WTC11 (cell line): Measurements from ENCODE around the gene SLITRK6. TPM values are rescaled to one million over a fixed set of nuclear protein-coding genes. Genes with fewer than 3 reads are reported as not detected.

Source experiments
- ATAC-seq: fragments of 200-7000 bp; cut with Tn5 transposase; 2 replicates; pipeline ENCODE4 v1.10.0; 2021; ENCODE audit warnings: mild to moderate bottlenecking, moderate library complexity
- CTCF ChIA-PET: fragments of 300-600 bp; sonication (Branson Sonifier 250); formaldehyde crosslinking; loops from one replicate; lab custom pipeline; 2021; ENCODE audit warnings: antibody characterized with exemption; lab: Charles Lee
- POLR2A ChIA-PET: fragments of 350-600 bp; sonication (Branson Sonifier 250); formaldehyde crosslinking; loops from one replicate; lab custom pipeline; 2021; ENCODE audit warnings: antibody characterized with exemption; lab: Charles Lee
- DNase-seq: peaks from one replicate; pipeline ENCODE4 v3.0.0; 2021; ENCODE audit warnings: low spot score
- H3K27ac Mint-ChIP-seq: 2 replicates; pipeline ENCODE4 v1.8.0; 2021; ENCODE audit warnings: mixed read lengths
- H3K27me3 Mint-ChIP-seq: 2 replicates; pipeline ENCODE4 v1.8.0; 2021; ENCODE audit warnings: low read depth, mild to moderate bottlenecking, moderate library complexity, mixed read lengths
- H3K36me3 Mint-ChIP-seq: 2 replicates; pipeline ENCODE4 v1.8.0; 2021; ENCODE audit warnings: mixed read lengths
- H3K4me1 Mint-ChIP-seq: 2 replicates; pipeline ENCODE4 v1.8.0; 2022; ENCODE audit warnings: mixed read lengths
- H3K4me3 Mint-ChIP-seq: 2 replicates; pipeline ENCODE4 v1.8.0; 2021; ENCODE audit warnings: mild to moderate bottlenecking, moderate library complexity, mixed read lengths
- H3K9me3 Mint-ChIP-seq: 2 replicates; pipeline ENCODE4 v1.8.0; 2021; ENCODE audit warnings: mixed read lengths
- ELF4 ChIP-seq: sonication (generic); formaldehyde crosslinking; IDR thresholded peaks from 2 replicates; pipeline ENCODE4 v1.8.1; 2022; ENCODE audit warnings: low read depth, mild to moderate bottlenecking, moderate library complexity, missing genetic modification reagents
- IRF2 ChIP-seq: sonication (generic); formaldehyde crosslinking; IDR thresholded peaks from 2 replicates; pipeline ENCODE4 v1.8.0; 2022; ENCODE audit warnings: low read depth, missing genetic modification reagents, borderline replicate concordance
- TP53 ChIP-seq: sonication (generic); formaldehyde crosslinking; IDR thresholded peaks from 2 replicates; pipeline ENCODE4 v1.8.1; 2023; ENCODE audit warnings: mild to moderate bottlenecking, missing genetic modification reagents
- ZBTB21 ChIP-seq: sonication (generic); formaldehyde crosslinking; IDR thresholded peaks from 2 replicates; pipeline ENCODE4 v1.8.1; 2023; ENCODE audit warnings: mild to moderate bottlenecking, missing genetic modification reagents, borderline replicate concordance
- total RNA-seq: library from RNA; stranded (reverse); gene quantifications from 3 replicates; pipeline ENCODE4 v1.2.3, GENCODE V29; 2021
- TF ChIP-seq, protein P1 (sequence below): fragments of 250-450 bp; sonication (Bioruptor Pico); conservative IDR thresholded peaks from 2 replicates; pipeline ENCODE4 v1.9.0; 2021; ENCODE audit warnings: mild to moderate bottlenecking
- TF ChIP-seq, protein P2 (sequence below): fragments of 250-450 bp; sonication (Bioruptor Pico); IDR thresholded peaks from 2 replicates; pipeline ENCODE4 v1.8.0; 2021; ENCODE audit warnings: mild to moderate bottlenecking
- TF ChIP-seq, protein P3 (sequence below): fragments of 250-450 bp; sonication (Bioruptor Pico); IDR thresholded peaks from 2 replicates; pipeline ENCODE4 v1.9.0; 2021; ENCODE audit warnings: mild to moderate bottlenecking, borderline replicate concordance
- TF ChIP-seq, protein P4 (sequence below): sonication (generic); formaldehyde crosslinking; IDR thresholded peaks from 2 replicates; pipeline ENCODE4 v1.8.0; 2022; ENCODE audit warnings: missing genetic modification reagents
- TF ChIP-seq, protein P5 (sequence below): sonication (generic); formaldehyde crosslinking; IDR thresholded peaks from 2 replicates; pipeline ENCODE4 v1.8.0; 2022; ENCODE audit warnings: mild to moderate bottlenecking, missing genetic modification reagents
- TF ChIP-seq, protein P6 (sequence below): sonication (generic); formaldehyde crosslinking; IDR thresholded peaks from 2 replicates; pipeline ENCODE4 v1.8.1; 2023; ENCODE audit warnings: mild to moderate bottlenecking, moderate library complexity, missing genetic modification reagents

The SLITRK6 gene
- total RNA-seq, 1 experiment from 2014 or later: 0.04 TPM

DNA sequence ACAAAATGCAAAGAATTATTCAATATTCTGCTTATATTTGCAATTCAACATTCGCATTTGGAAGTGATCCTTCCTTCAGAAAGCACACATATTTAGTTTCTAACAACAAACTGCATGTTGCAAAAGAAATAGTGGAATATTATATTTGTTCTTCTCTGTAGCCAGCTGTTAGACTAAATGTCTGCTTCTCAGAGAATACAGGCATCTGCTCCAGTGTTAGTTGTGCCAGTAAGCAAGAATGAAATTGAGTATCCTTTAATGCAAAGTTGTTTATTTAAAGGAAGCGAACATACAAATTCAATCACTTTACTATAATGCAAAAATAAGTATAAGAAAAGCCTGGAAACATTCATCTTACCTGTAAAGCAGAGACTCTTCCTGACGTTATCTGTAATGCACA is 663 bp downstream of the SLITRK6 start (continued):
- TF ChIP-seq, protein P1, sequence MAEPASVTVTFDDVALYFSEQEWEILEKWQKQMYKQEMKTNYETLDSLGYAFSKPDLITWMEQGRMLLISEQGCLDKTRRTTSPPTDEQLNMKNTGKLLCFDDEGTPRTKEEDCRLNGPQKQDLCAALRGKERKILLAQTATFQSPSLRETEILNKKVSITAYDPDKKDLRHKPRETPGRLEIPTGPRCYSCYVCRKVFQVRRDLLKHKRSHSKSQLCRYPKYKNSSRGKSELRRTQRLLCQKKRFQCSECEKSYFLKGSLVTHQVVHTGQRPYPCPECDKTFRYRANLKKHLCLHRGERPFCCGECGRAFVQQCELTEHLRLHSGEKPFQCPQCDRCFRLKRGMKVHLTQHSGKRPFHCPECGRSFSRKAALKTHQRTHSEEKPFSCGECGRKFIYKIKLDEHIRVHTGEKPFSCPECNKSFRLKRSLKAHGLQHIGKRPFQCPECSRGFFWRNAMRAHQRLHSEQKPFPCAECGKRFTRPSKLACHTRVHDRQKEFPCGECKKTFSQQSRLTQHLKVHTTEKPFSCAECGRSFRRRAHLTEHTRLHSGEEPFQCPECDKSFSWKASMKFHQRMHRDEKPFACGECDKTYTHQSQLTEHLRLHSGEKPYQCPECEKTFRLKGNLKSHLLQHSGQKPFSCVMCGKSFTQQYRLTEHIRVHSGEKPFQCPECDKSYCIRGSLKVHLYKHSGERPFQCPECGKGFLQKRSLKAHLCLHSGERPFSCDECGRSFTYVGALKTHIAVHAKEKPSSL: no peak
- TF ChIP-seq ZBTB21 (no peak), IRF2 (CRISPR knock-in tag) (no peak), ELF4 (CRISPR knock-in tag) (no peak)

DNA sequence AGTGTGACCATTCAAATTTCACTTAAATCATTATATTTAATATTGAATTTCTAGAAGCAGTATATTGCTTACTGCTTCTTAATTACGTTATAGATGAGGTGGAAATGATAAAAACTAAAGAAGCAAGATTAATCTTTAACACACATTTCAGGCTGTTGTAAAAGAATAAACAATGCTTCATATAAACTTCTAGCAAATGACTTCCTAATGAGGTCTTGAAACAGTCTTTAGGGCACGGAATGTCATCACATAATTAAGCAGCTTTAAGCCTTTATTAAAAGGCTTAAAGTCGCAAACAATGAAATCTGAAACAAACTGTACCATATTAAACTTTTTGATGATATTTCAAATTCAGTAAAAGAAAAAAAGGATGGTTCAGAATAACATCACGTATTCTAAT is 1.9 kb downstream of the SLITRK6 start:
- Mint-ChIP-seq H3K4me3 (no peak overlapping the region), H3K9me3 (peaks cover 6% of the 10 kb centered on the region; the same call in 1 of the 2 replicates), H3K4me1 (peaks cover 26% of the 10 kb centered on the region), H3K27me3 (no peaks in the 10 kb centered on the region), H3K27ac (no peak overlapping the region), H3K36me3 (no peaks in the 10 kb centered on the region)
- ChIA-PET POLR2A (no interaction called here), CTCF (no interaction called here)
- ATAC-seq (no peak), DNase-seq (no peak)
- TF ChIP-seq, protein P2, sequence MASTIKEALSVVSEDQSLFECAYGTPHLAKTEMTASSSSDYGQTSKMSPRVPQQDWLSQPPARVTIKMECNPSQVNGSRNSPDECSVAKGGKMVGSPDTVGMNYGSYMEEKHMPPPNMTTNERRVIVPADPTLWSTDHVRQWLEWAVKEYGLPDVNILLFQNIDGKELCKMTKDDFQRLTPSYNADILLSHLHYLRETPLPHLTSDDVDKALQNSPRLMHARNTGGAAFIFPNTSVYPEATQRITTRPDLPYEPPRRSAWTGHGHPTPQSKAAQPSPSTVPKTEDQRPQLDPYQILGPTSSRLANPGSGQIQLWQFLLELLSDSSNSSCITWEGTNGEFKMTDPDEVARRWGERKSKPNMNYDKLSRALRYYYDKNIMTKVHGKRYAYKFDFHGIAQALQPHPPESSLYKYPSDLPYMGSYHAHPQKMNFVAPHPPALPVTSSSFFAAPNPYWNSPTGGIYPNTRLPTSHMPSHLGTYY: no peak
- TF ChIP-seq, protein P3, sequence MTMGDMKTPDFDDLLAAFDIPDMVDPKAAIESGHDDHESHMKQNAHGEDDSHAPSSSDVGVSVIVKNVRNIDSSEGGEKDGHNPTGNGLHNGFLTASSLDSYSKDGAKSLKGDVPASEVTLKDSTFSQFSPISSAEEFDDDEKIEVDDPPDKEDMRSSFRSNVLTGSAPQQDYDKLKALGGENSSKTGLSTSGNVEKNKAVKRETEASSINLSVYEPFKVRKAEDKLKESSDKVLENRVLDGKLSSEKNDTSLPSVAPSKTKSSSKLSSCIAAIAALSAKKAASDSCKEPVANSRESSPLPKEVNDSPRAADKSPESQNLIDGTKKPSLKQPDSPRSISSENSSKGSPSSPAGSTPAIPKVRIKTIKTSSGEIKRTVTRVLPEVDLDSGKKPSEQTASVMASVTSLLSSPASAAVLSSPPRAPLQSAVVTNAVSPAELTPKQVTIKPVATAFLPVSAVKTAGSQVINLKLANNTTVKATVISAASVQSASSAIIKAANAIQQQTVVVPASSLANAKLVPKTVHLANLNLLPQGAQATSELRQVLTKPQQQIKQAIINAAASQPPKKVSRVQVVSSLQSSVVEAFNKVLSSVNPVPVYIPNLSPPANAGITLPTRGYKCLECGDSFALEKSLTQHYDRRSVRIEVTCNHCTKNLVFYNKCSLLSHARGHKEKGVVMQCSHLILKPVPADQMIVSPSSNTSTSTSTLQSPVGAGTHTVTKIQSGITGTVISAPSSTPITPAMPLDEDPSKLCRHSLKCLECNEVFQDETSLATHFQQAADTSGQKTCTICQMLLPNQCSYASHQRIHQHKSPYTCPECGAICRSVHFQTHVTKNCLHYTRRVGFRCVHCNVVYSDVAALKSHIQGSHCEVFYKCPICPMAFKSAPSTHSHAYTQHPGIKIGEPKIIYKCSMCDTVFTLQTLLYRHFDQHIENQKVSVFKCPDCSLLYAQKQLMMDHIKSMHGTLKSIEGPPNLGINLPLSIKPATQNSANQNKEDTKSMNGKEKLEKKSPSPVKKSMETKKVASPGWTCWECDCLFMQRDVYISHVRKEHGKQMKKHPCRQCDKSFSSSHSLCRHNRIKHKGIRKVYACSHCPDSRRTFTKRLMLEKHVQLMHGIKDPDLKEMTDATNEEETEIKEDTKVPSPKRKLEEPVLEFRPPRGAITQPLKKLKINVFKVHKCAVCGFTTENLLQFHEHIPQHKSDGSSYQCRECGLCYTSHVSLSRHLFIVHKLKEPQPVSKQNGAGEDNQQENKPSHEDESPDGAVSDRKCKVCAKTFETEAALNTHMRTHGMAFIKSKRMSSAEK: no peak
- TF ChIP-seq TP53 (CRISPR knock-in tag): no peak
- TF ChIP-seq, protein P4, sequence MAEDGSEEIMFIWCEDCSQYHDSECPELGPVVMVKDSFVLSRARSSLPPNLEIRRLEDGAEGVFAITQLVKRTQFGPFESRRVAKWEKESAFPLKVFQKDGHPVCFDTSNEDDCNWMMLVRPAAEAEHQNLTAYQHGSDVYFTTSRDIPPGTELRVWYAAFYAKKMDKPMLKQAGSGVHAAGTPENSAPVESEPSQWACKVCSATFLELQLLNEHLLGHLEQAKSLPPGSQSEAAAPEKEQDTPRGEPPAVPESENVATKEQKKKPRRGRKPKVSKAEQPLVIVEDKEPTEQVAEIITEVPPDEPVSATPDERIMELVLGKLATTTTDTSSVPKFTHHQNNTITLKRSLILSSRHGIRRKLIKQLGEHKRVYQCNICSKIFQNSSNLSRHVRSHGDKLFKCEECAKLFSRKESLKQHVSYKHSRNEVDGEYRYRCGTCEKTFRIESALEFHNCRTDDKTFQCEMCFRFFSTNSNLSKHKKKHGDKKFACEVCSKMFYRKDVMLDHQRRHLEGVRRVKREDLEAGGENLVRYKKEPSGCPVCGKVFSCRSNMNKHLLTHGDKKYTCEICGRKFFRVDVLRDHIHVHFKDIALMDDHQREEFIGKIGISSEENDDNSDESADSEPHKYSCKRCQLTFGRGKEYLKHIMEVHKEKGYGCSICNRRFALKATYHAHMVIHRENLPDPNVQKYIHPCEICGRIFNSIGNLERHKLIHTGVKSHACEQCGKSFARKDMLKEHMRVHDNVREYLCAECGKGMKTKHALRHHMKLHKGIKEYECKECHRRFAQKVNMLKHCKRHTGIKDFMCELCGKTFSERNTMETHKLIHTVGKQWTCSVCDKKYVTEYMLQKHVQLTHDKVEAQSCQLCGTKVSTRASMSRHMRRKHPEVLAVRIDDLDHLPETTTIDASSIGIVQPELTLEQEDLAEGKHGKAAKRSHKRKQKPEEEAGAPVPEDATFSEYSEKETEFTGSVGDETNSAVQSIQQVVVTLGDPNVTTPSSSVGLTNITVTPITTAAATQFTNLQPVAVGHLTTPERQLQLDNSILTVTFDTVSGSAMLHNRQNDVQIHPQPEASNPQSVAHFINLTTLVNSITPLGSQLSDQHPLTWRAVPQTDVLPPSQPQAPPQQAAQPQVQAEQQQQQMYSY (CRISPR knock-in tag): no peak
- TF ChIP-seq, protein P5, sequence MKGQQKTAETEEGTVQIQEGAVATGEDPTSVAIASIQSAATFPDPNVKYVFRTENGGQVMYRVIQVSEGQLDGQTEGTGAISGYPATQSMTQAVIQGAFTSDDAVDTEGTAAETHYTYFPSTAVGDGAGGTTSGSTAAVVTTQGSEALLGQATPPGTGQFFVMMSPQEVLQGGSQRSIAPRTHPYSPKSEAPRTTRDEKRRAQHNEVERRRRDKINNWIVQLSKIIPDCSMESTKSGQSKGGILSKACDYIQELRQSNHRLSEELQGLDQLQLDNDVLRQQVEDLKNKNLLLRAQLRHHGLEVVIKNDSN (CRISPR knock-in tag): no peak
- TF ChIP-seq, protein P6, sequence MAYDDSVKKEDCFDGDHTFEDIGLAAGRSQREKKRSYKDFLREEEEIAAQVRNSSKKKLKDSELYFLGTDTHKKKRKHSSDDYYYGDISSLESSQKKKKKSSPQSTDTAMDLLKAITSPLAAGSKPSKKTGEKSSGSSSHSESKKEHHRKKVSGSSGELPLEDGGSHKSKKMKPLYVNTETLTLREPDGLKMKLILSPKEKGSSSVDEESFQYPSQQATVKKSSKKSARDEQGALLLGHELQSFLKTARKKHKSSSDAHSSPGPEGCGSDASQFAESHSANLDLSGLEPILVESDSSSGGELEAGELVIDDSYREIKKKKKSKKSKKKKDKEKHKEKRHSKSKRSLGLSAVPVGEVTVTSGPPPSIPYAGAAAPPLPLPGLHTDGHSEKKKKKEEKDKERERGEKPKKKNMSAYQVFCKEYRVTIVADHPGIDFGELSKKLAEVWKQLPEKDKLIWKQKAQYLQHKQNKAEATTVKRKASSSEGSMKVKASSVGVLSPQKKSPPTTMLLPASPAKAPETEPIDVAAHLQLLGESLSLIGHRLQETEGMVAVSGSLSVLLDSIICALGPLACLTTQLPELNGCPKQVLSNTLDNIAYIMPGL (CRISPR knock-in tag): no peak
